Activated naive CD4-positive, alpha-beta T cell treated with anti-CD3 and anti-CD28 coated beads for 36 hours (primary cell): ENCODE measurements around the gene RACGAP1. TPM values are rescaled to one million over a fixed set of nuclear protein-coding genes. Genes with fewer than 3 reads are reported as not detected.

ENCODE experiments used
- total RNA-seq, 2 experiments: library from RNA; stranded (reverse); gene quantifications; one replicate each; pipeline ENCODE4 v1.2.3, GENCODE V29; 2021

RACGAP1 gene
- total RNA-seq, 2 experiments from 2014 or later, result 156 to 159 TPM

Other genes starting within 250 kb of the RACGAP1 start
- gene NCKAP5L, start 197.1 kb downstream of the RACGAP1 start, total RNA-seq, result 1 to 10 TPM; 2.8 TPM
- 1 to 10 TPM; 2.4 to 4.1 TPM for gene BCDIN3D, start 182.4 kb downstream of the RACGAP1 start, total RNA-seq
- gene FAIM2, start 121.6 kb downstream of the RACGAP1 start, total RNA-seq, result under 1 TPM; 0.17 to 0.42 TPM
- gene AQP2, start 74.8 kb downstream of the RACGAP1 start, total RNA-seq, result not detected
- gene AQP5, start 63.6 kb downstream of the RACGAP1 start, total RNA-seq, result not detected
- gene AQP6, start 52.5 kb downstream of the RACGAP1 start, total RNA-seq, result not detected
- 1 to 10 TPM; 3.2 to 3.7 TPM for gene ASIC1, start 32.1 kb upstream of the RACGAP1 start, total RNA-seq
- gene SMARCD1, start 59.8 kb upstream of the RACGAP1 start, total RNA-seq, result 10 to 100 TPM; 57.7 to 60.2 TPM
- gene GPD1, start 78.5 kb upstream of the RACGAP1 start, total RNA-seq, result under 1 TPM; 0.36 to 0.47 TPM
- gene COX14, start 86.7 kb upstream of the RACGAP1 start, total RNA-seq, result 10 to 100 TPM; 47.5 to 48.3 TPM
- 10 to 100 TPM; 32.6 to 33.6 TPM for gene CERS5, start 141.9 kb upstream of the RACGAP1 start, total RNA-seq